Neural cell (in vitro differentiated cells): Measurements from ENCODE around the gene CLN6. TPM values are rescaled to one million over a fixed set of nuclear protein-coding genes. Genes with fewer than 3 reads are reported as not detected.

Experiments used
- H2AFZ ChIP-seq: fragments of 200-600, 300-800 bp; sonication (generic), shearing (Covaris generic); 2 replicates; pipeline ENCODE4 v1.6.0; 2014; ENCODE audit warnings: low read depth, mild to moderate bottlenecking, antibody characterized with exemption, low read length, moderate library complexity
- H3F3A ChIP-seq: fragments of 200-600 bp; shearing (Covaris generic); 2 replicates; pipeline ENCODE4 v1.6.1; 2016; ENCODE audit warnings: mild to moderate bottlenecking, moderate library complexity, mixed read lengths, antibody characterized with exemption, low read length; ENCODE audit not compliant: insufficient read depth, poor library complexity, severe bottlenecking
- H3K27ac ChIP-seq: fragments of 200-600, 300-800 bp; sonication (generic), shearing (Covaris generic); 2 replicates; pipeline ENCODE4 v1.5.1; 2014; ENCODE audit warnings: mild to moderate bottlenecking, low read length, moderate library complexity
- H3K27me3 ChIP-seq: fragments of 300-800, 200-600 bp; sonication (generic), shearing (Covaris generic); 2 replicates; pipeline ENCODE4 v1.6.0; 2014; ENCODE audit warnings: mild to moderate bottlenecking, low read depth, low read length, moderate library complexity; ENCODE audit not compliant: insufficient read depth
- H3K36me3 ChIP-seq: fragments of 300-800, 200-600 bp; sonication (generic), shearing (Covaris generic); 2 replicates; pipeline ENCODE4 v1.5.1; 2014; ENCODE audit warnings: mild to moderate bottlenecking, antibody characterized with exemption, low read length, moderate library complexity; ENCODE audit not compliant: insufficient read depth
- H3K4me2 ChIP-seq: fragments of 300-800, 200-600 bp; sonication (generic), shearing (Covaris generic); 2 replicates; pipeline ENCODE4 v1.6.0; 2014; ENCODE audit warnings: mild to moderate bottlenecking, low read length
- H3K4me3 ChIP-seq: fragments of 300-800, 200-600 bp; sonication (generic), shearing (Covaris generic); 2 replicates; pipeline ENCODE4 v1.5.1; 2014; ENCODE audit warnings: mild to moderate bottlenecking, low read length, moderate library complexity
- H3K79me2 ChIP-seq: fragments of 200-600 bp; shearing (Covaris generic); replicated peaks from 2 replicates; pipeline ENCODE4 v1.6.0; 2014; ENCODE audit warnings: mild to moderate bottlenecking, low read length, moderate library complexity; ENCODE audit not compliant: insufficient read depth
- H3K9ac ChIP-seq: fragments of 300-800, 200-600 bp; sonication (generic), shearing (Covaris generic); 2 replicates; pipeline ENCODE4 v1.6.1; 2016; ENCODE audit warnings: mild to moderate bottlenecking, low read length, mixed read lengths
- H3K9me2 ChIP-seq: fragments of 200-600 bp; shearing (Covaris generic); 2 replicates; pipeline ENCODE4 v1.6.1; 2016; ENCODE audit warnings: mild to moderate bottlenecking, low read length, mixed read lengths; ENCODE audit not compliant: insufficient read depth
- H3K9me3 ChIP-seq: fragments of 200-600, 300-800 bp; sonication (generic), shearing (Covaris generic); 2 replicates; pipeline ENCODE4 v1.6.1; 2016; ENCODE audit warnings: mild to moderate bottlenecking, mixed run types, low read length, moderate library complexity, mixed read lengths
- H4K20me1 ChIP-seq: fragments of 200-600 bp; shearing (Covaris generic); 2 replicates; pipeline ENCODE4 v1.6.1; 2016; ENCODE audit warnings: mild to moderate bottlenecking, mixed run types; ENCODE audit not compliant: insufficient read depth
- CTCF ChIP-seq: fragments of 450-650 bp; IDR thresholded peaks from 2 replicates; pipeline ENCODE4 v1.5.1; 2014; ENCODE audit warnings: antibody characterized with exemption, mild to moderate bottlenecking, moderate library complexity; ENCODE audit not compliant: poor library complexity, severe bottlenecking
- EP300 ChIP-seq: fragments of 450-650 bp; conservative IDR thresholded peaks from 2 replicates; pipeline ENCODE4 v1.6.1; 2014; ENCODE audit warnings: antibody characterized with exemption, mild to moderate bottlenecking, moderate library complexity; ENCODE audit not compliant: poor library complexity, severe bottlenecking
- EZH2 ChIP-seq: fragments of 200-600, 300-800 bp; shearing (Covaris generic), sonication (generic); IDR thresholded peaks from 2 replicates; pipeline ENCODE4 v1.6.1; 2014; ENCODE audit warnings: antibody characterized with exemption, low read length, borderline replicate concordance, mild to moderate bottlenecking; ENCODE audit not compliant: insufficient read depth, poor library complexity, severe bottlenecking
- MXI1 ChIP-seq: fragments of 450-650 bp; conservative IDR thresholded peaks from 2 replicates; pipeline ENCODE4 v1.6.1; 2014; ENCODE audit warnings: antibody characterized with exemption, mild to moderate bottlenecking; ENCODE audit not compliant: poor library complexity, severe bottlenecking
- POLR2AphosphoS5 ChIP-seq: IDR thresholded peaks from 2 replicates; pipeline ENCODE4 v1.6.1; 2012
- RAD21 ChIP-seq: fragments of 450-650 bp; conservative IDR thresholded peaks from 2 replicates; pipeline ENCODE4 v1.6.1; 2014; ENCODE audit warnings: antibody characterized with exemption, mild to moderate bottlenecking, moderate library complexity
- REST ChIP-seq: IDR thresholded peaks from 2 replicates; pipeline ENCODE4 v1.6.1; 2012; ENCODE audit warnings: borderline replicate concordance
- SMC3 ChIP-seq: fragments of 450-650 bp; conservative IDR thresholded peaks from 2 replicates; pipeline ENCODE4 v1.6.1; 2014; ENCODE audit warnings: antibody characterized with exemption, mild to moderate bottlenecking, moderate library complexity; ENCODE audit not compliant: poor library complexity
- TAF1 ChIP-seq: IDR thresholded peaks from 2 replicates; pipeline ENCODE4 v1.6.1; 2012; ENCODE audit warnings: low read depth
- polyA plus RNA-seq: library from polyadenylated mRNA; depleted of rRNA; stranded (reverse); fragments of >200 nt; gene quantifications from 2 replicates; pipeline ENCODE4 v1.2.3, GENCODE V29; 2014

The CLN6 gene
- polyA plus RNA-seq, 1 donor from 2014 or later: 4.9 TPM

DNA sequence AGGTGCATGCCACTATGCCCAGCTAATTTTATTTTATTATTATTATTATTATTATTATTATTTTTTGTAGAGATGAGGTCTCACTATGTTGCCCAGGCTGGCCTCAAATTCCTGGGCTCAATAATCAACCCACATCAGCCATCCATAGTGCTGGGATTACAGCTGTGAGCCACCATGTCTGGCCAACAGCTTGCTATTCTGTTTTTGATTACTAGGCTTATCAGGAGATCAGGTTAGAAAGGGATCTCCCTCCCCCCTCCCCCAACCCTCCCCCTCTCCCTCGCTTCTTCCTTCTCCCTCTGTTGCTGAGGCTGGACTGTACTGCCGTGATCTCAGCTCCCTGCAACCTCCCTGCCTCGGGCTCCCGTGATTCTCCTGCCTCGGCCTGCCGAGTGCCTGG lies 8.6 kb downstream of the CLN6 start (continued):
- TF ChIP-seq EZH2 (no peak), TAF1 (no peak)

GRCh38 chr15:68220489-68220888 lies 9.0 kb downstream of the CLN6 start:
- Histone ChIP-seq H3K27me3 (no peaks in the 10 kb centered on the region), H4K20me1 (no peaks in the 10 kb centered on the region), H3K4me3 (no peak overlapping the region), H3K9me3 (no peaks in the 10 kb centered on the region), H3K9me2 (no peaks in the 10 kb centered on the region), H3K79me2 (no peaks in the 10 kb centered on the region), H3K27ac (no peak overlapping the region), H3F3A (no peaks in the 10 kb centered on the region), H3K4me2 (no peak overlapping the region), H3K9ac (no peak overlapping the region), H2AFZ (no peak overlapping the region), H3K36me3 (no peaks in the 10 kb centered on the region)
- TF ChIP-seq TAF1: no peak
- no peak for TF ChIP-seq REST
- no peak for TF ChIP-seq RAD21
- TF ChIP-seq SMC3: no peak
- no peak for TF ChIP-seq EP300
- no peak for TF ChIP-seq MXI1
- no peak for TF ChIP-seq EZH2
- TF ChIP-seq CTCF: no peak
- no peak for TF ChIP-seq POLR2AphosphoS5

DNA sequence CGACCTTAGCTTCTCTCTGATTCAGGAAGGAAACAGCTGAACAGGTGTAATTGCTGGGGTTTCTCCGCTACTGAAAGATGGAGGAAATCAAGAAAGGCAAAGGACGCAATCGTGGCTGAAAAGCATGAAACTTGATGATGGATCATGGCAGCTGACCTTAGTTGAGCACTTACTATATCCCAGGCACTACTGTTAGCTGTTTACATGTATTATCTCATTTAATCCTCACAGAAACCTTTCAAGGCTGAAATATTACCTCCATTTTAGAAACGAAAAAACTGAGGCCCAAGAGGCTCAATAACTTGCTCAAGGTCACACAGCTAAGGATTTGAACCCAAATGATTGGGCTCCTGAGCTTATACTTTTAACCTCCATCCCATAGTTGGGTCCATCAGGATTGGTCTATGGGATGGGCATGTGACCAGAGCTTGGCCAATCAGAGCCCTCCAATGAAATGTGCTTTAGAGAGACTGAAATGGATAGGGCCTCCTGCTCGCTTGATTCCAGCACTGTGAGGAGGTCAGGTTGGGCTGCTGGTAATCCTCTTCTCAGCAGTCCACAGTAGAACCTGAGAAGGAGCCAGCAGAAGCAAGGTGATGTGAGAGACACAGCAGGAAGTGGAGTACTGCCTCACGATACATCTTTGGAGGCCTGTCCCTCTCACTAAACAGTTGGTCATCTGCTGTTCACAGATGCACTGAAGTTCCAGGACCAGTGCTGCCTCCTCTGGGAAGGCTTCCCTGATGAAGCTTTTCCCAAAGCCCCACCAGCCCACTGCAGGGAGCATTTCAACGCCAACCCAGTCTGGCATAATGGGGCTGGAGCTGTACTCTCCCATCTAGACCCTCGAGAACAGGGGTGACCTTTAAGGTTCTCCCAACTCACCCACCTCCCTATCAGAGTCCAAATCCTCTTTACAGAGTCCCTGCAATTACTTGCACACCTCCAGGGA lies 10.4 kb downstream of the CLN6 start:
- Histone ChIP-seq H4K20me1 (no peaks in the 10 kb centered on the region), H3K9me2 (no peaks in the 10 kb centered on the region), H2AFZ (no peak overlapping the region), H3K9ac (no peak overlapping the region), H3K4me2 (no peak overlapping the region), H3K79me2 (no peaks in the 10 kb centered on the region), H3K27ac (no peak overlapping the region), H3K4me3 (no peak overlapping the region), H3K36me3 (no peaks in the 10 kb centered on the region), H3F3A (no peaks in the 10 kb centered on the region), H3K27me3 (no peaks in the 10 kb centered on the region), H3K9me3 (no peaks in the 10 kb centered on the region)
- no peak for TF ChIP-seq RAD21
- no peak for TF ChIP-seq MXI1
- TF ChIP-seq CTCF: no peak
- no peak for TF ChIP-seq POLR2AphosphoS5
- no peak for TF ChIP-seq EZH2
- TF ChIP-seq REST: no peak
- TF ChIP-seq EP300: no peak
- TF ChIP-seq SMC3: no peak
